Right atrium auricular region (tissue), 2 donors: ENCODE data around the gene NPB. TPM values are rescaled to one million over a fixed set of nuclear protein-coding genes. Genes with fewer than 3 reads are reported as not detected.

Experiments
- DNase-seq: peaks from one replicate; pipeline ENCODE4 v3.0.0-alpha.2; 2019; ENCODE audit warnings: low spot score
- H3K27ac ChIP-seq, 2 donors: fragments of 200-600 bp; sonication (generic); 1 replicate in 1 of 2; 2 replicates in 1 of 2; pipeline ENCODE4 v1.5.1; 2016 to 2019
- H3K27me3 ChIP-seq, 2 donors: fragments of 200-600 bp; sonication (generic); one replicate each; pipeline versions ENCODE4 v1.5.1 to v1.6.0; 2017 to 2019
- H3K36me3 ChIP-seq: fragments of 200-600 bp; sonication (generic); one replicate; pipeline ENCODE4 v1.5.1; 2016
- H3K4me1 ChIP-seq, 2 donors: fragments of 200-600 bp; sonication (generic); one replicate each; pipeline versions ENCODE4 v1.5.1 to v1.6.0; 2017 to 2019
- H3K4me3 ChIP-seq, 2 donors: fragments of 200-600 bp; sonication (generic); 1 replicate in 1 of 2; 2 replicates in 1 of 2; pipeline ENCODE4 v1.5.1; 2017 to 2019; ENCODE audit warnings: mild to moderate bottlenecking in 1 of 2, moderate library complexity in 1 of 2
- H3K9me3 ChIP-seq, 2 donors: fragments of 200-600 bp; sonication (generic); one replicate each; pipeline ENCODE4 v1.5.1; 2019
- CTCF ChIP-seq, 2 donors: fragments of 200-600 bp; sonication (generic); IDR thresholded peaks; one replicate each; pipeline ENCODE4 v1.5.1; 2019; ENCODE audit warnings: antibody characterized with exemption in 2 of 2
- total RNA-seq, 2 donors: library from RNA; depleted of rRNA; stranded (reverse); fragments of >200 nt; gene quantifications; one replicate each; pipeline ENCODE4 v1.1.0, GENCODE V29; 2016

The NPB gene
- total RNA-seq, 2 donors from 2014 or later = 1.7 TPM; not detected in 1

GRCh38 chr17:81878294-81878693 is 23.7 kb upstream of the NPB start:
- no peak for TF ChIP-seq CTCF (IDR thresholded peaks at IDR 0.05)
- H3K27ac ChIP-seq = no peak overlapping the region
- no peak for DNase-seq
- no peaks in the 10 kb centered on the region for H3K27me3 ChIP-seq
- peaks cover 13% of the 10 kb centered on the region for H3K36me3 ChIP-seq
- H3K4me1 ChIP-seq = no peaks in the 10 kb centered on the region
- H3K9me3 ChIP-seq = no peaks in the 10 kb centered on the region
- no peak overlapping the region for H3K4me3 ChIP-seq

GRCh38 chr17:81879121-81879520 is 22.9 kb upstream of the NPB start:
- no peak for DNase-seq
- H3K4me1 ChIP-seq = no peaks in the 10 kb centered on the region
- H3K27me3 ChIP-seq = no peaks in the 10 kb centered on the region
- TF ChIP-seq CTCF (IDR thresholded peaks at IDR 0.05) = no peak
- peaks cover 13% of the 10 kb centered on the region for H3K36me3 ChIP-seq
- no peaks in the 10 kb centered on the region for H3K9me3 ChIP-seq
- H3K27ac ChIP-seq = no peak overlapping the region
- no peak overlapping the region for H3K4me3 ChIP-seq

- Histone ChIP-seq H3K36me3 (peaks cover 46% of the 10 kb centered on the region), H3K4me3 (no peak overlapping the region), H3K9me3 (no peaks in the 10 kb centered on the region), H3K27me3 (no peaks in the 10 kb centered on the region), H3K4me1 (peaks cover 0 to 8% of the 10 kb centered on the region in 2 donors), H3K27ac (no peak overlapping the region)
- no peak for DNase-seq
- no peak for TF ChIP-seq CTCF (IDR thresholded peaks at IDR 0.05)
Measured at GRCh38 chr17:81884520-81884919, 17.5 kb upstream of the NPB start.

- Histone ChIP-seq H3K36me3 (peaks cover 47% of the 10 kb centered on the region), H3K27ac (no peak overlapping the region)
Measured at GRCh38 chr17:81884968-81885367, 17.1 kb upstream of the NPB start.

GRCh38 chr17:81885454-81885853 is 16.6 kb upstream of the NPB start:
- Histone ChIP-seq H3K27me3 (no peaks in the 10 kb centered on the region), H3K9me3 (no peaks in the 10 kb centered on the region), H3K4me1 (peaks cover 0 to 17% of the 10 kb centered on the region in 2 donors), H3K27ac (no peak overlapping the region), H3K36me3 (peaks cover 51% of the 10 kb centered on the region), H3K4me3 (no peak overlapping the region)
- no peak for DNase-seq
- TF ChIP-seq CTCF (IDR thresholded peaks at IDR 0.05) = no peak

More at GRCh38 chr17:81884968-81885367, 17.1 kb upstream of the NPB start:
- Histone ChIP-seq H3K4me1 (peaks cover 0 to 12% of the 10 kb centered on the region in 2 donors), H3K4me3 (no peak overlapping the region), H3K9me3 (no peaks in the 10 kb centered on the region), H3K27me3 (no peaks in the 10 kb centered on the region)
- no peak for DNase-seq
- TF ChIP-seq CTCF (IDR thresholded peaks at IDR 0.05) = no peak

GRCh38 chr17:81885869-81886548 is 16.0 kb upstream of the NPB start:
- Histone ChIP-seq H3K4me3 (no peak overlapping the region), H3K27ac (no peak overlapping the region), H3K36me3 (peaks cover 50% of the 10 kb centered on the region)

More at GRCh38 chr17:81885869-81886548, 16.0 kb upstream of the NPB start:
- no peaks in the 10 kb centered on the region for H3K9me3 ChIP-seq
- no peaks in the 10 kb centered on the region for H3K27me3 ChIP-seq
- TF ChIP-seq CTCF (IDR thresholded peaks at IDR 0.05) = no peak
- peaks cover 0 to 21% of the 10 kb centered on the region in 2 donors for H3K4me1 ChIP-seq
- no peak for DNase-seq
